Measurements from ENCODE around the gene MAVS. TPM values are rescaled to one million over a fixed set of nuclear protein-coding genes. Genes with fewer than 3 reads are reported as not detected.

MAVS gene
- total RNA-seq, 1 donor from 2014 or later: 41.5 TPM

- peaks cover 88% of the 10 kb centered on the region for H3K36me3 ChIP-seq
- H3K27me3 ChIP-seq: no peaks in the 10 kb centered on the region
- no peak overlapping the region for H3K4me3 ChIP-seq
- H3K27ac ChIP-seq: no peak overlapping the region
- no peak for ATAC-seq
- intact Hi-C loops (cut with DNase I): no loop called here
- no peak for DNase-seq
- no peak for TF ChIP-seq CTCF (IDR thresholded peaks at IDR 0.05)
- H3K9me3 ChIP-seq: no peaks in the 10 kb centered on the region
- H3K4me1 ChIP-seq: peaks cover 9% of the 10 kb centered on the region
These were observed 67.8 kb downstream of the MAVS start for GRCh38 chr20:3914446-3914845.

- H3K27me3 ChIP-seq: no peaks in the 10 kb centered on the region
- DNase-seq (no peak), ATAC-seq (no peak)
- H3K9me3 ChIP-seq: no peaks in the 10 kb centered on the region
- peaks cover 88% of the 10 kb centered on the region for H3K36me3 ChIP-seq
- no peak for TF ChIP-seq CTCF (IDR thresholded peaks at IDR 0.05)
- peaks cover 11% of the 10 kb centered on the region for H3K4me1 ChIP-seq
- intact Hi-C loops (cut with DNase I): no loop called here
- H3K4me3 ChIP-seq: no peak overlapping the region
- H3K27ac ChIP-seq: no peak overlapping the region
These were observed 69.1 kb downstream of the MAVS start for GRCh38 chr20:3915691-3916090.

GRCh38 chr20:3916364-3916763 lies 69.7 kb downstream of the MAVS start:
- H3K4me3 ChIP-seq: no peak overlapping the region
- no peaks in the 10 kb centered on the region for H3K9me3 ChIP-seq
- DNase-seq (no peak), ATAC-seq (no peak)
- H3K4me1 ChIP-seq: peaks cover 11% of the 10 kb centered on the region
- intact Hi-C loops (cut with DNase I): no loop called here
- H3K27ac ChIP-seq: no peak overlapping the region
- H3K36me3 ChIP-seq: peaks cover 88% of the 10 kb centered on the region
- no peaks in the 10 kb centered on the region for H3K27me3 ChIP-seq
- no peak for TF ChIP-seq CTCF (IDR thresholded peaks at IDR 0.05)

GRCh38 chr20:3919352-3919751 lies 72.7 kb downstream of the MAVS start:
- H3K27ac ChIP-seq: no peak overlapping the region
- TF ChIP-seq CTCF (IDR thresholded peaks at IDR 0.05): no peak
- peaks cover 21% of the 10 kb centered on the region for H3K4me1 ChIP-seq
- H3K4me3 ChIP-seq: no peak overlapping the region
- no peaks in the 10 kb centered on the region for H3K27me3 ChIP-seq
- intact Hi-C loops (cut with DNase I): no loop called here
- no peak for ATAC-seq
- DNase-seq: no peak
- H3K9me3 ChIP-seq: no peaks in the 10 kb centered on the region
- H3K36me3 ChIP-seq: peaks cover 85% of the 10 kb centered on the region

GRCh38 chr20:3922223-3922982 lies 75.8 kb downstream of the MAVS start:
- Histone ChIP-seq H3K9me3 (no peaks in the 10 kb centered on the region), H3K36me3 (peaks cover 72% of the 10 kb centered on the region), H3K27ac (no peak overlapping the region), H3K4me1 (peaks cover 31% of the 10 kb centered on the region), H3K27me3 (no peaks in the 10 kb centered on the region), H3K4me3 (no peak overlapping the region)
- intact Hi-C loops (cut with DNase I): no loop called here
- no peak for DNase-seq
- no peak for TF ChIP-seq CTCF (IDR thresholded peaks at IDR 0.05)
- no peak for ATAC-seq

- intact Hi-C loops (cut with DNase I): no loop called here
- TF ChIP-seq CTCF (IDR thresholded peaks at IDR 0.05): no peak
- ATAC-seq (no peak), DNase-seq (no peak)
- H3K27ac ChIP-seq: no peak overlapping the region
- H3K4me3 ChIP-seq: no peak overlapping the region
- H3K27me3 ChIP-seq: no peaks in the 10 kb centered on the region
- H3K36me3 ChIP-seq: peaks cover 70% of the 10 kb centered on the region
- H3K4me1 ChIP-seq: peaks cover 37% of the 10 kb centered on the region
- H3K9me3 ChIP-seq: no peaks in the 10 kb centered on the region
These were observed 76.3 kb downstream of the MAVS start for GRCh38 chr20:3922983-3923339.

All from upper lobe of right lung (tissue), 1 donor.